SJSA1 (cell line): ENCODE data around the gene LHFPL3. TPM values are rescaled to one million over a fixed set of nuclear protein-coding genes. Genes with fewer than 3 reads are reported as not detected.
"Not testable (repeated sequence)": the region's sequence is repeated elsewhere in the genome, so short reads cannot be mapped to it uniquely, and the experiment has no call there.

ENCODE experiments used
- DNase-seq, 2 experiments: peaks; one replicate each; pipeline ENCODE4 v3.0.0-alpha.2; 2015 to 2020; ENCODE audit warnings: low spot score in 2 of 2, low read depth in 1 of 2
- H3K27ac ChIP-seq: fragments of 250-450 bp; sonication (Bioruptor Pico); 2 replicates; pipeline ENCODE4 v1.5.1; 2020; ENCODE audit warnings: mild to moderate bottlenecking, moderate library complexity
- H3K27me3 ChIP-seq: fragments of 250-450 bp; sonication (Bioruptor Pico); replicated peaks from 2 replicates; pipeline ENCODE4 v1.5.1; 2020; ENCODE audit warnings: mild to moderate bottlenecking, moderate library complexity
- H3K36me3 ChIP-seq: fragments of 250-450 bp; sonication (Bioruptor Pico); 2 replicates; pipeline ENCODE4 v1.5.1; 2020; ENCODE audit warnings: mild to moderate bottlenecking
- H3K4me1 ChIP-seq: fragments of 250-450 bp; sonication (Bioruptor Pico); replicated peaks from 2 replicates; pipeline ENCODE4 v1.6.1; 2021; ENCODE audit warnings: mild to moderate bottlenecking
- H3K4me3 ChIP-seq: fragments of 250-450 bp; sonication (Bioruptor Pico); 2 replicates; pipeline ENCODE4 v1.5.1; 2020; ENCODE audit warnings: mild to moderate bottlenecking
- H3K9me3 ChIP-seq: fragments of 250-450 bp; sonication (Bioruptor Pico); replicated peaks from 2 replicates; pipeline ENCODE4 v1.5.1; 2020; ENCODE audit warnings: mild to moderate bottlenecking
- total RNA-seq: library from RNA; depleted of rRNA; stranded (reverse); fragments of >200 nt; shearing (Covaris generic); gene quantifications from 2 replicates; pipeline ENCODE4 v1.2.3, GENCODE V29; 2014; rRNA removed

The LHFPL3 gene
- total RNA-seq = not detected in 2 replicates

DNA sequence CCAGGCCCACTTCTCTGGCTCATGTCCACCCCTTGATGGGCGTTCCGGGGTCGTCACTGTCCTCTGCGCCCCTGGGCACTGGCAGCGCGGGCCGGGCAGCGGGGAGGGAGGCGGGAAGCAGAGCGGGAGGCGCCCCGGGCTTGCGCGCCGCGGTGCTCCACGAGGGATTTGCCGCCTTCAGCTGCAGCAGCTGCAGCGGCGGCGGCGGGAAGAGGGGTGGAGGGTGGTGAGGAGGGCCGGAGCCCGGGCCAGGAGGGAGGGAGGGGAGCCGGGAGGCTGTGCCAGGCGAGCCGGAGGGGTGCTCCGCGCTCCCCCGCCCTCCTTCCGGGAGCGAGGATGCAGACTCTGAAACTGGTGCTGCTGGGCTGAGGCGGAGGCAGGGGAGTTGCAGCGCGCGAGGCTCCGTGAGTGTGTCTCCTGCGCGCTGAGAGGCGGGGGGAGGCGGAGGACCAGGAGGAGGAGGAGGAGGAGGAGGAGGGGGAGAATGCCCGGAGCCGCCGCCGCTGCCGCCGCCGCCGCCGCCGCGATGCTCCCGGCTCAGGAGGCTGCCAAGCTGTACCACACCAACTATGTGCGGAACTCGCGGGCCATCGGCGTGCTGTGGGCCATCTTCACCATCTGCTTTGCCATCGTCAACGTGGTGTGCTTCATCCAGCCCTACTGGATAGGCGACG lies at the start of gene LHFPL3:
Gene LHFPL3 (plus strand): TSS at position 308 of the 674 bp plus-strand sequence.
- Histone ChIP-seq H3K36me3 (no peaks in the 10 kb centered on the region), H3K4me3 (no peak within 1 kb of the TSS), H3K9me3 (no peaks in the 10 kb centered on the region), H3K27me3 (peaks cover 59% of the 10 kb centered on the region), H3K27ac (no peak within 1 kb of the TSS), H3K4me1 (peaks cover 11% of the 10 kb centered on the region)
- no peak for DNase-seq

DNA sequence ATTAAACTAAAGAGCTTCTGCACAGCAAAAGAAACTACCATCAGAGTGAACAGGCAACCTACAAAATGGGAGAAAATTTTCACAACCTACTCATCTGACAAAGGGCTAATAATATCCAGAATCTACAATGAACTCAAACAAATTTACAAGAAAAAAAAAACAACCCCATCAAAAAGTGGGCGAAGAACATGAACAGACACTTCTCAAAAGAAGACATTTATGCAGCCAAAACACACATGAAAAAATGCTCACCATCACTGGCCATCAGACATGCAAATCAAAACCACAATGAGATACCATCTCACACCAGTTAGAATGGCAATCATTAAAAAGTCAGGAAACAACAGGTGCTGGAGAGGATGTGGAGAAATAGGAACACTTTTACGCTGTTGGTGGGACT lies 46.7 kb upstream of the LHFPL3 start:
- H3K4me3 ChIP-seq, H3K27me3 ChIP-seq, H3K9me3 ChIP-seq, H3K36me3 ChIP-seq, DNase-seq, H3K4me1 ChIP-seq, H3K27ac ChIP-seq: not testable (repeated sequence)

GRCh38 chr7:104286839-104287238 lies 41.6 kb upstream of the LHFPL3 start:
- no peak overlapping the region for H3K27ac ChIP-seq
- H3K4me3 ChIP-seq = no peak overlapping the region
- no peaks in the 10 kb centered on the region for H3K36me3 ChIP-seq
- no peaks in the 10 kb centered on the region for H3K9me3 ChIP-seq
- H3K27me3 ChIP-seq = peaks cover 5% of the 10 kb centered on the region; the same call in 1 of the 2 replicates
- H3K4me1 ChIP-seq = no peaks in the 10 kb centered on the region
- no peak for DNase-seq

DNA sequence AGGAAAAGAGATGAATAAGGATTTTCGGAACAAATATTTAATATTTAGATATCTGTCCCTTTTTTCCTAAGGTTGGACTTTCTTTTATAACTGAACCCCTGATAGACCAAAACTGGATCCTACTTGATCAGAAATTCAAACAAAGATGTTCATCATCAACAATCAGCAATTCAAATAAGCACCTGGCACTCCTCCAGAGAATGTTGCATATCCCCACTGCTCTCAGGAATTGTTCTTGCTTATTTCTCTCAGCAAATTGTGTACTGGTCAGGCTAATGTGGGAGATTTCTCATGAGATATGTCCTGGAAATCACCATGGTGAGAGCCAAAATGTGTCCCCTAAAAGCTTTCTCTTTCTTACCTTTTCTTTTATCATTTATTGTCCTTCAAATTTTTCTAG lies 40.3 kb upstream of the LHFPL3 start:
- H3K4me3 ChIP-seq = no peak overlapping the region
- no peak overlapping the region for H3K27ac ChIP-seq
- no peaks in the 10 kb centered on the region for H3K9me3 ChIP-seq
- no peak for DNase-seq
- peaks cover 5% of the 10 kb centered on the region; the same call in 1 of the 2 replicates for H3K27me3 ChIP-seq
- no peaks in the 10 kb centered on the region for H3K36me3 ChIP-seq
- H3K4me1 ChIP-seq = no peaks in the 10 kb centered on the region

- peaks cover 3% of the 10 kb centered on the region for H3K27me3 ChIP-seq
- H3K4me1 ChIP-seq = no peaks in the 10 kb centered on the region
- no peaks in the 10 kb centered on the region for H3K9me3 ChIP-seq
- no peak overlapping the region for H3K4me3 ChIP-seq
- no peak overlapping the region for H3K27ac ChIP-seq
- no peak for DNase-seq
- no peaks in the 10 kb centered on the region for H3K36me3 ChIP-seq
These were observed 34.1 kb upstream of the LHFPL3 start for GRCh38 chr7:104294291-104294690.

DNA sequence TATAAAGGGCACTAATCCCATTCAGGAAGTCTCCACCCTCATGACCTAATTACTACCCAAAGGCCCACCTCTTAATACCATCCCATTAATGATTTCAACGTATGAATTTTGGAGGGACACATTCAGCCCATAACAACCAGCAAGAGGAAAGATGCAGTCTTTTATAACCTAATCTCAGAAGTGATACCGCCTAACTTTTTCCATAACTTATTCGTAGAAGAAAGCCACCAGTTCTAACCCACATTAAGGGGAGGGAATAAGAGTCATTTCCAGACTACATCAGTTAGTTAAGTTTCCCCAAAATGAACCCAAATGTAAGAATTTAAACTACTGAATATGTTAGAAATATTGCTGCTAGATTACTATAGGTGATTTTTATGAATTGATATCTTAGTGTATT lies 32.1 kb upstream of the LHFPL3 start:
- Histone ChIP-seq H3K4me3 (no peak overlapping the region), H3K27ac (no peak overlapping the region), H3K36me3 (no peaks in the 10 kb centered on the region), H3K4me1 (no peaks in the 10 kb centered on the region), H3K27me3 (peaks cover 3% of the 10 kb centered on the region), H3K9me3 (no peaks in the 10 kb centered on the region)
- DNase-seq = no peak

DNA sequence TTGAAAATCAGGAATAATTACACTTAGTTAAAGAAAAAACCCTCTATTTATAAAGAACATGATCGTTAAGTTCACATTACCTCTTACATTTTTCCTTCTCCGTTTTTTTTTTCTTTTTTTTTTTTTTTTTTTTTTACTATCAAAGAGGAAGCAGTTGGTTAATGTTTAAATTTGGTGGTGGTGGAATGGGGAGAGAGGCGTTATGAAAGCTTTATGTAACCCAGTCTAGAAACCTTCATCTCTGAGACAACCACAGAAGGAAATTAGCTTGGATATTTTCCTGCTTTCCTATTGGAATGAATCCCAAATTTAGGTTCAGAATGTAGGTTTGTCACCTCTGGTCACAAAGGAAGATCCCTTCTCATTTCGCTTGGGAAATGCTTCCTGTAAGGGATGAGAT lies 31.5 kb upstream of the LHFPL3 start:
- H3K27me3 ChIP-seq = no peaks in the 10 kb centered on the region; the same call in none of the 2 replicates
- no peaks in the 10 kb centered on the region for H3K4me1 ChIP-seq
- no peak overlapping the region for H3K27ac ChIP-seq

GRCh38 chr7:104299323-104299722 lies 29.1 kb upstream of the LHFPL3 start:
- no peaks in the 10 kb centered on the region for H3K4me1 ChIP-seq
- no peaks in the 10 kb centered on the region for H3K36me3 ChIP-seq
- H3K27ac ChIP-seq = no peak overlapping the region
- H3K27me3 ChIP-seq = no peaks in the 10 kb centered on the region; the same call in 1 of the 2 replicates
- no peaks in the 10 kb centered on the region for H3K9me3 ChIP-seq
- DNase-seq = no peak
- no peak overlapping the region for H3K4me3 ChIP-seq

More for the DNA sequence above, 31.5 kb upstream of the LHFPL3 start:
- no peak for DNase-seq
- H3K36me3 ChIP-seq = no peaks in the 10 kb centered on the region
- no peaks in the 10 kb centered on the region for H3K9me3 ChIP-seq
- no peak overlapping the region for H3K4me3 ChIP-seq

DNA sequence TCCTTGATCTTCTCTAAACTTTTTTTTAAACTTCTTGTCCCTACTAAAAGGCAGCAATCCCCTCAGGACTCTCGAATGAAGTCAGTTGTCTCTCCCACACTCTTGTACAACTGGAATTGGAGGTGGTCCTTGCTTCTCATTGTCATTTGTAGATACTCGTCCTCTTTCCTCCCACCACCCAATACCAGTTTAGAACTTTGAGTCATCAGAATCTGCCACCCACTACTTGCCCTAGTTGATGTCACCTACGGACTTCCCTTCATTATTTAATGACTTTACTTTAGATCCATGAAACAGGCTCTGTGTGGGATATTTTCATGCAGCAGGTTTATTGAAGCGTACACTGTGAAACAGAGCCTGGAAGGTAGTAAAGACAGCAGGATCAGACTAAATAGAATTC lies 28.6 kb upstream of the LHFPL3 start:
- Histone ChIP-seq H3K4me3 (no peak overlapping the region), H3K27ac (no peak overlapping the region), H3K36me3 (no peaks in the 10 kb centered on the region), H3K9me3 (no peaks in the 10 kb centered on the region), H3K27me3 (no peaks in the 10 kb centered on the region; the same call in 1 of the 2 replicates), H3K4me1 (no peaks in the 10 kb centered on the region)
- DNase-seq = no peak

- no peaks in the 10 kb centered on the region for H3K9me3 ChIP-seq
- no peak overlapping the region for H3K27ac ChIP-seq
- peaks cover 4% of the 10 kb centered on the region; the same call in 1 of the 2 replicates for H3K27me3 ChIP-seq
- H3K4me3 ChIP-seq = no peak overlapping the region
- no peaks in the 10 kb centered on the region for H3K4me1 ChIP-seq
- no peaks in the 10 kb centered on the region for H3K36me3 ChIP-seq
- DNase-seq = no peak
These were observed 21.6 kb upstream of the LHFPL3 start for GRCh38 chr7:104306793-104307192.

DNA sequence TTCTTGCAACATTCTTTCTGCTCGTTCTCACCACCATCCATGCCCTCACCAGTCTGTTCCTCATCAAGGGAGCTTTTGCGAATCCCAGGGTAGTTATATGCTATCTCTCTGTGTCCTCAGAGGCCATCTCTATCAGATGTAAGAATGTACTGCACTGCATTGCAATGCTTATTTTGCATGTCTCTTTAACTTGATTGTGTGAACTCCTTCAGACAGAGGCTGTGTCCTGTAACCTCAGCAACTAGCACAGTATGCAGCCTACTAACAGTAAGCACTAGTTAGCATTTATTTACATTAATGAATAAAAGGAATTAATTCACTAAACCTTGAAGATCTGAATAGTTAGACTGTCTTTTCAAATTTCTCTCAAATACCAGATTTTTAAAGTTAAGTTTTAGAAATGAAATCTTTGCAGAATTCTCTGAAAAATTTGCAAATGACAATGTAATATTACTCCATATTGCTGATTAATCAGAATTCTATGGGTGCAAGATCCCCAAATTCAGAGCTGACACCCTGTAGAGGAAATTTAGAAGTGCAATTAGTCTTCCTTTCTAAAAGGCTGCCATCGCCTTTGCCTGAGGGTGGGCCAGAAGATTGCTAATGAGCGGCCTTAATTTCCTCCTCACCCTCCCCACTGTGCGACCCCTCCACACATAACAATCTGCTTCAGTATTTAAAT lies 10.3 kb upstream of the LHFPL3 start:
- H3K4me1 ChIP-seq = no peaks in the 10 kb centered on the region
- H3K36me3 ChIP-seq = no peaks in the 10 kb centered on the region
- no peak for DNase-seq
- 0 out of 2 replicates have a peak, but pooled peaks cover 2% of the 10 kb centered on the region for H3K27me3 ChIP-seq
- H3K4me3 ChIP-seq = no peak overlapping the region
- H3K9me3 ChIP-seq = no peaks in the 10 kb centered on the region
- H3K27ac ChIP-seq = no peak overlapping the region

GRCh38 chr7:104327534-104327933 lies 869 bp upstream of the LHFPL3 start:
- DNase-seq = no peak
- Histone ChIP-seq H3K27ac (no peak overlapping the region), H3K4me3 (no peak overlapping the region), H3K36me3 (no peaks in the 10 kb centered on the region), H3K9me3 (no peaks in the 10 kb centered on the region), H3K27me3 (peaks cover 54% of the 10 kb centered on the region), H3K4me1 (peaks cover 11% of the 10 kb centered on the region)

GRCh38 chr7:104327938-104328295 lies 486 bp upstream of the LHFPL3 start:
- no peak for DNase-seq
- peaks cover 55% of the 10 kb centered on the region for H3K27me3 ChIP-seq

GRCh38 chr7:104328970-104329825 lies 795 bp downstream of the LHFPL3 start:
- Histone ChIP-seq H3K9me3 (no peaks in the 10 kb centered on the region), H3K27ac (no peak overlapping the region), H3K4me3 (no peak overlapping the region), H3K4me1 (peaks cover 11% of the 10 kb centered on the region), H3K36me3 (no peaks in the 10 kb centered on the region), H3K27me3 (peaks cover 63% of the 10 kb centered on the region)
- DNase-seq = no peak

More at GRCh38 chr7:104327938-104328295, 486 bp upstream of the LHFPL3 start:
- Histone ChIP-seq H3K9me3 (no peaks in the 10 kb centered on the region), H3K4me1 (peaks cover 11% of the 10 kb centered on the region), H3K27ac (no peak overlapping the region), H3K4me3 (no peak overlapping the region), H3K36me3 (no peaks in the 10 kb centered on the region)
